MM.1S (cell line): ENCODE data around the gene CRADD.

ENCODE experiments used
- DNase-seq: peaks from one replicate; pipeline ENCODE4 v3.0.0-alpha.2; 2015
- H2AFZ ChIP-seq: fragments of 300-600 bp; sonication (generic); 2 replicates; pipeline ENCODE4 v1.6.0; 2016; ENCODE audit warnings: antibody characterized with exemption, low read length
- H3F3A ChIP-seq: fragments of 300-600 bp; sonication (generic); 2 replicates; pipeline ENCODE4 v1.6.1; 2016; ENCODE audit warnings: mild to moderate bottlenecking, antibody characterized with exemption, low read length, moderate library complexity, mixed read lengths; ENCODE audit not compliant: insufficient read depth
- H3K27ac ChIP-seq: fragments of 300-600 bp; sonication (generic); 2 replicates; pipeline ENCODE4 v1.5.1; 2016; ENCODE audit warnings: mild to moderate bottlenecking, low read length
- H3K27me3 ChIP-seq: fragments of 300-600 bp; sonication (generic); replicated peaks from 2 replicates; pipeline ENCODE4 v1.6.0; 2016; ENCODE audit warnings: low read length; ENCODE audit not compliant: insufficient read depth
- H3K36me3 ChIP-seq: fragments of 300-600 bp; sonication (generic); replicated peaks from 2 replicates; pipeline ENCODE4 v1.6.1; 2016; ENCODE audit warnings: mild to moderate bottlenecking, low read length, mixed read lengths; ENCODE audit not compliant: insufficient read depth
- H3K4me1 ChIP-seq: fragments of 300-600 bp; sonication (generic); 2 replicates; pipeline ENCODE4 v1.6.1; 2016; ENCODE audit warnings: low read length, mixed read lengths
- H3K4me2 ChIP-seq: fragments of 300-600 bp; sonication (generic); 2 replicates; pipeline ENCODE4 v1.6.0; 2016; ENCODE audit warnings: low read depth, low read length
- H3K4me3 ChIP-seq: fragments of 300-600 bp; sonication (generic); 2 replicates; pipeline ENCODE4 v1.5.1; 2016; ENCODE audit warnings: low read length, mixed read lengths
- H3K79me2 ChIP-seq: fragments of 300-600 bp; sonication (generic); 2 replicates; pipeline ENCODE4 v1.6.1; 2016; ENCODE audit warnings: mixed run types, low read length, mixed read lengths
- H3K9ac ChIP-seq: fragments of 300-600 bp; sonication (generic); 2 replicates; pipeline ENCODE4 v1.6.1; 2016; ENCODE audit warnings: low read length, mixed read lengths
- H3K9me2 ChIP-seq: fragments of 300-600 bp; sonication (generic); replicated peaks from 2 replicates; pipeline ENCODE4 v1.6.1; 2016; ENCODE audit warnings: mild to moderate bottlenecking, low read length, mixed read lengths; ENCODE audit not compliant: insufficient read depth
- H3K9me3 ChIP-seq: fragments of 300-600 bp; sonication (generic); replicated peaks from 2 replicates; pipeline ENCODE4 v1.6.1; 2016; ENCODE audit warnings: mild to moderate bottlenecking, low read length, mixed read lengths; ENCODE audit not compliant: insufficient read depth
- H4K20me1 ChIP-seq: fragments of 300-600 bp; sonication (generic); 2 replicates; pipeline ENCODE4 v1.6.1; 2016; ENCODE audit warnings: mild to moderate bottlenecking, low read length, moderate library complexity, mixed read lengths; ENCODE audit not compliant: insufficient read depth
- CTCF ChIP-seq: fragments of 300-600 bp; sonication (generic); IDR thresholded peaks from 2 replicates; pipeline ENCODE4 v1.5.1; 2016; ENCODE audit warnings: antibody characterized with exemption, low read length, mixed read lengths
- EZH2 ChIP-seq: fragments of 300-600 bp; sonication (generic); optimal IDR thresholded peaks from 2 replicates; pipeline ENCODE3; 2017; ENCODE audit warnings: low read depth, mild to moderate bottlenecking, antibody characterized with exemption, low read length, mixed read lengths
- EZH2phosphoT487 ChIP-seq: fragments of 300-600 bp; sonication (generic); IDR thresholded peaks from 2 replicates; pipeline ENCODE4 v1.6.1; 2018; ENCODE audit warnings: antibody characterized with exemption, low read length

CRADD gene

DNA sequence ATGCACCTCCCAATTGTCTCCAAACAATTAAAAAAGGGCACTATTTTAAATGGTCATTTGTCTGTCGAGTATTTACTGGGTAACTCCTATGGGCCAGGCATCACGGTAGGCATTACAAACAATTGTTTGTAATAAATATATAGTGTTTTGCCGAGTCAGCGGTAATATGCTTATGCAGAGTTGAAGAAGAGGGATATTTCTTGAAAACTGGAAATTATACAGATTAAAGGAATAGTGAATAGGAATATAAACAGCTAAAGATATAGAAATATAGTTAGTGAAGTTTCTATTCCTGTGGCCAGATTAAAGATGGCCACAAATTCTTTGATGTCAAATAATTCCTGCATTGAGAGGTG, 13.5 kb upstream of the CRADD start:
- Histone ChIP-seq H3K36me3 (no peaks in the 10 kb centered on the region), H3K4me3 (no peak overlapping the region), H3K4me2 (no peak overlapping the region), H3K9me2 (no peaks in the 10 kb centered on the region), H4K20me1 (no peaks in the 10 kb centered on the region), H2AFZ (no peak overlapping the region), H3K79me2 (no peaks in the 10 kb centered on the region), H3K27me3 (no peaks in the 10 kb centered on the region), H3K4me1 (no peaks in the 10 kb centered on the region), H3F3A (no peaks in the 10 kb centered on the region), H3K27ac (no peak overlapping the region), H3K9me3 (no peaks in the 10 kb centered on the region), H3K9ac (no peak overlapping the region)
- no peak for TF ChIP-seq EZH2
- TF ChIP-seq CTCF, result no peak
- TF ChIP-seq EZH2phosphoT487, result no peak
- DNase-seq, result no peak

DNA sequence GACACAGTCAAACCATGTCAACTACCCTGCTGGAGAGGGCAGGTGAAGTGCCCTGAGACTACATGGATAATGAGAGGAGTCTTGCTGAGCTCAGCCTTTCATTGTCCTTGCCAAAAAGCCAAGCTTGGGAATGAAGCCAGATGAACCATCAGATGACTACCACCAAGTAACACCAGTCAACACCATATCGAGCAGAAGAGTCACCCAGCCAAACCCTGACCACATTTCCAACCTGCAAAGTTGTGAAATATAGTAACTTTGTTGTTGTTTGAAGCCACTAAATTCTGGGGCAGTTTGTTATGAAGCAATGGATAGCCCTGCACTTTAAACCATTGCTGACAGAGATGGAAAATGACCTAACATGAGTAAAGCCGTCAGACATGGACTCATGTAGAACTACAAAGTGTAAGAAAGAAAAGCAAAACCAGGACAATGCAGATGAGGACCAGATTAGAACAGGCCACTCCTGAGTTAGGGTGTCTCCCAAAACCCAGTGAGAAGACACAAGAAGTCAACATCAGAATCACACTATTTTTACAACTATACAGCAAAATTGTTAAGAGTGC, 12.5 kb upstream of the CRADD start:
- DNase-seq, result no peak
- Histone ChIP-seq H3K9ac (no peak overlapping the region), H3K4me1 (no peaks in the 10 kb centered on the region), H3K27me3 (no peaks in the 10 kb centered on the region), H3K27ac (no peak overlapping the region), H3K9me3 (no peaks in the 10 kb centered on the region), H4K20me1 (no peaks in the 10 kb centered on the region), H2AFZ (no peak overlapping the region), H3K4me3 (no peak overlapping the region), H3K9me2 (no peaks in the 10 kb centered on the region), H3K36me3 (no peaks in the 10 kb centered on the region), H3F3A (no peaks in the 10 kb centered on the region), H3K79me2 (no peaks in the 10 kb centered on the region), H3K4me2 (no peak overlapping the region)
- TF ChIP-seq EZH2phosphoT487 (no peak), CTCF (no peak), EZH2 (no peak)

GRCh38 chr12:93667672-93668071, 9.5 kb upstream of the CRADD start:
- TF ChIP-seq CTCF (no peak), EZH2 (no peak), EZH2phosphoT487 (no peak)
- no peak overlapping the region for H3K9ac ChIP-seq
- no peaks in the 10 kb centered on the region for H3K27me3 ChIP-seq
- H3K4me3 ChIP-seq, result no peak overlapping the region
- no peaks in the 10 kb centered on the region for H4K20me1 ChIP-seq
- no peaks in the 10 kb centered on the region for H3K4me1 ChIP-seq
- H3K27ac ChIP-seq, result no peak overlapping the region
- H3K9me2 ChIP-seq, result no peaks in the 10 kb centered on the region
- H3F3A ChIP-seq, result no peaks in the 10 kb centered on the region
- no peak for DNase-seq
- H3K79me2 ChIP-seq, result no peaks in the 10 kb centered on the region
- no peak overlapping the region for H2AFZ ChIP-seq
- H3K9me3 ChIP-seq, result no peaks in the 10 kb centered on the region
- no peak overlapping the region for H3K4me2 ChIP-seq
- H3K36me3 ChIP-seq, result no peaks in the 10 kb centered on the region
